Keratinocyte (primary cell): Measurements from ENCODE around the gene RAPGEF4. TPM values are rescaled to one million over a fixed set of nuclear protein-coding genes. Genes with fewer than 3 reads are reported as not detected.

Source experiments
- DNase-seq: peaks from one replicate; pipeline ENCODE4 v3.0.0-alpha.2; 2011; ENCODE audit warnings: low read depth, missing footprints, low spot score
- FAIRE-seq: peaks from 2 replicates; lab custom pipeline; 2011; peaks lifted over from hg19 to GRCh38; lab: Jason Lieb, UNC
- H2AFZ ChIP-seq: 2 replicates; pipeline ENCODE4 v1.6.0; 2012; ENCODE audit warnings: low read length, control low read depth, inconsistent platforms; ENCODE audit not compliant: control insufficient read depth
- H3K27ac ChIP-seq: 2 replicates; pipeline ENCODE4 v1.5.1; 2011; ENCODE audit warnings: low read length; ENCODE audit not compliant: control insufficient read depth, insufficient read depth
- H3K27me3 ChIP-seq: 3 replicates; pipeline ENCODE4 v1.6.0; 2011; ENCODE audit warnings: low read length; ENCODE audit not compliant: control insufficient read depth, insufficient read depth; ENCODE audit errors: extremely low read depth
- H3K36me3 ChIP-seq, 2 experiments: 2 replicates in 1 of 2; 3 replicates in 1 of 2; pipeline ENCODE4 v1.5.1; 2011; ENCODE audit warnings: low read length in 2 of 2, mild to moderate bottlenecking in 1 of 2; ENCODE audit not compliant: control insufficient read depth in 2 of 2, insufficient read depth in 2 of 2; ENCODE audit errors: extremely low read depth in 1 of 2
- H3K4me1 ChIP-seq: 3 replicates; pipeline ENCODE4 v1.5.1; 2011; ENCODE audit warnings: low read length; ENCODE audit not compliant: control insufficient read depth, insufficient read depth; ENCODE audit errors: extremely low read depth
- H3K4me2 ChIP-seq: 3 replicates; pipeline ENCODE4 v1.6.0; 2011; ENCODE audit warnings: low read depth, low read length; ENCODE audit not compliant: control insufficient read depth, insufficient read depth; ENCODE audit errors: extremely low read depth
- H3K4me3 ChIP-seq, 3 experiments: fragments of 200-600 bp in 1 of 3; sonication (generic) in 1 of 3; 2 replicates in 2 of 3; 3 replicates in 1 of 3; pipeline ENCODE4 v1.5.1; 2011 to 2016; ENCODE audit warnings: low read length in 3 of 3, mild to moderate bottlenecking in 3 of 3, control low read depth in 2 of 3, inconsistent platforms in 1 of 3, low read depth in 1 of 3, mixed read lengths in 1 of 3, mixed run types in 1 of 3, moderate library complexity in 1 of 3; ENCODE audit not compliant: control insufficient read depth in 2 of 3, insufficient read depth in 2 of 3; ENCODE audit errors: extremely low read depth in 1 of 3
- H3K79me2 ChIP-seq: 2 replicates; pipeline ENCODE4 v1.6.0; 2012; ENCODE audit warnings: low read length; ENCODE audit not compliant: control insufficient read depth, insufficient read depth
- H3K9ac ChIP-seq: 3 replicates; pipeline ENCODE4 v1.6.0; 2011; ENCODE audit warnings: low read length; ENCODE audit not compliant: control insufficient read depth, insufficient read depth; ENCODE audit errors: extremely low read depth
- H3K9me1 ChIP-seq: 3 replicates; pipeline ENCODE4 v1.6.0; 2011; ENCODE audit warnings: low read length; ENCODE audit not compliant: control insufficient read depth, insufficient read depth; ENCODE audit errors: extremely low read depth
- H3K9me3 ChIP-seq: 2 replicates; pipeline ENCODE4 v1.5.1; 2012; ENCODE audit warnings: low read depth, low read length; ENCODE audit not compliant: control insufficient read depth
- H4K20me1 ChIP-seq: 3 replicates; pipeline ENCODE4 v1.6.0; 2011; ENCODE audit warnings: low read length; ENCODE audit not compliant: control insufficient read depth, insufficient read depth; ENCODE audit errors: extremely low read depth
- EZH2 ChIP-seq: IDR thresholded peaks from one replicate; pipeline ENCODE4 v1.6.1; 2012; ENCODE audit warnings: inconsistent platforms, mild to moderate bottlenecking, low read length, moderate library complexity
- dilution Hi-C: fragments of 300-500 bp; cut with MboI; formaldehyde crosslinking; loops from one replicate; pipeline ENCODE4 v1.7.0; 2020; ENCODE audit warnings: low sequenced_read_pairs; ENCODE audit not compliant: extremely low pct_ligation_motif_present
- polyA plus RNA-seq, 5 experiments: library from polyadenylated mRNA; depleted of rRNA in 3 of 5; stranded (reverse) in 3 of 5; stranded (forward) in 1 of 5; unstranded in 1 of 5; fragments of >200 nt; gene quantifications; 1 replicate in 1 of 5; 2 replicates in 3 of 5; 3 replicates in 1 of 5; pipeline versions ENCODE4 v1.2.1 to v1.2.3, GENCODE V29; 2011 to 2012; ENCODE audit warnings: missing spikeins in 2 of 5, low read depth in 1 of 5, low replicate concordance in 1 of 5
- TF ChIP-seq, protein P1 (sequence below), 3 experiments: IDR thresholded peaks in 1 of 3; conservative IDR thresholded peaks in 1 of 3; optimal IDR thresholded peaks in 1 of 3; 2 replicates in 2 of 3; 3 replicates in 1 of 3; pipeline versions ENCODE3 to v1.5.1; 2011; ENCODE audit warnings: low read length in 3 of 3, mild to moderate bottlenecking in 3 of 3, moderate library complexity in 2 of 3, control low read depth in 1 of 3, inconsistent platforms in 1 of 3; ENCODE audit not compliant: insufficient read depth in 2 of 3; ENCODE audit errors: extremely low read depth in 1 of 3

The RAPGEF4 gene
- polyA plus RNA-seq, 1 donor (not counting 4 experiments of a cell fraction or from before 2014, with no cell fraction given): 1.6 TPM

DNA sequence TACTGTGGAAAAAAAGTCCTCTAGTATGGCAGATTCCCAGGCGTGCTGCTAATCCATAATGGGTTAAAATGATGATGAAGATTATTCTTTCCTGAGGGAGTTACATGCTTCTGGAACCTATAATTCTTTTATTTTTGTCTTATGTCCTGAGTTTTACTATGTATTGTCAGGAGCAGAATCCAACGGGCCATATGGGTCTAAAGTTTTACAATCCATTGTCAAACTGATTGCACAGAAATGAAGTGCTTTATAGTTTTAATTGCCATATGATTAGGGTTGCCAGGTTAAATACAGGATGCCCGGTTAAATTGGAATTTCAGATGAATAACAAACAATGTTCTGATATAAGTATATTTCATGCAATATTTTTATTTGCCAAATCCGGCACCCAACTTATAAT is 239.1 kb downstream of the RAPGEF4 start:
- dilution Hi-C loops: no loop called here
- Histone ChIP-seq H3K27me3 (no peaks in the 10 kb centered on the region), H3K9me1 (no peaks in the 10 kb centered on the region), H4K20me1 (no peaks in the 10 kb centered on the region), H3K9me3 (no peaks in the 10 kb centered on the region), H3K4me3 (no peak overlapping the region), H3K27ac (no peak overlapping the region), H3K79me2 (no peaks in the 10 kb centered on the region), H3K36me3 (no peaks in the 10 kb centered on the region), H3K4me2 (no peak overlapping the region), H2AFZ (no peak overlapping the region), H3K4me1 (no peaks in the 10 kb centered on the region), H3K9ac (no peak overlapping the region)
- DNase-seq: no peak
- no peak for FAIRE-seq
- no peak for TF ChIP-seq EZH2
- TF ChIP-seq, protein P1, sequence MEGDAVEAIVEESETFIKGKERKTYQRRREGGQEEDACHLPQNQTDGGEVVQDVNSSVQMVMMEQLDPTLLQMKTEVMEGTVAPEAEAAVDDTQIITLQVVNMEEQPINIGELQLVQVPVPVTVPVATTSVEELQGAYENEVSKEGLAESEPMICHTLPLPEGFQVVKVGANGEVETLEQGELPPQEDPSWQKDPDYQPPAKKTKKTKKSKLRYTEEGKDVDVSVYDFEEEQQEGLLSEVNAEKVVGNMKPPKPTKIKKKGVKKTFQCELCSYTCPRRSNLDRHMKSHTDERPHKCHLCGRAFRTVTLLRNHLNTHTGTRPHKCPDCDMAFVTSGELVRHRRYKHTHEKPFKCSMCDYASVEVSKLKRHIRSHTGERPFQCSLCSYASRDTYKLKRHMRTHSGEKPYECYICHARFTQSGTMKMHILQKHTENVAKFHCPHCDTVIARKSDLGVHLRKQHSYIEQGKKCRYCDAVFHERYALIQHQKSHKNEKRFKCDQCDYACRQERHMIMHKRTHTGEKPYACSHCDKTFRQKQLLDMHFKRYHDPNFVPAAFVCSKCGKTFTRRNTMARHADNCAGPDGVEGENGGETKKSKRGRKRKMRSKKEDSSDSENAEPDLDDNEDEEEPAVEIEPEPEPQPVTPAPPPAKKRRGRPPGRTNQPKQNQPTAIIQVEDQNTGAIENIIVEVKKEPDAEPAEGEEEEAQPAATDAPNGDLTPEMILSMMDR (optimal IDR thresholded peaks at IDR 0.05 in 1 of 3, IDR thresholded peaks at IDR 0.05 in 1 of 3, conservative IDR thresholded peaks at IDR 0.05 in 1 of 3; ENCODE audit: extremely low read depth in 1 of 3, insufficient read depth in 2 of 3, low read length in 3 of 3): no peak

DNA sequence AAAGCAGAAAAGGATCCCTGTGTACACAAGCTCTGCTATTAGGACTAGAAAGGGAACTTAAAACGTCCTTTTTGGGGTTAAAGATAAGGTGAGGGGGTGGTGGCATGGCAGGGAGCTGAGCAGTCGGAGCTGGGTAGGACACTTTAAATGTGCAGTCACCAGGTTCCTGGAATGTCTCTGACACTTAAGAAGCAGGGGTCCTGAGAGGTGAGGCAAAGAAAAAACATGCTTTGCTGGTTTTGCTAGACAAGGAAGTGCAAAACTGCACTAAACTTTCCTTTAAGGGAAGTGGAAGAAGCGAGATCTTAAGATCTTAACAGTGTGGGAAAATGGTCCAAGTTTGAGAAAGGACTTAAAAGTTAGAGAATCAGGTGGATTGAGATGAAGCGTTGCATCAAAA is 240.5 kb downstream of the RAPGEF4 start:
- Histone ChIP-seq H3K4me3 (no peak overlapping the region), H3K9ac (no peak overlapping the region), H3K9me1 (no peaks in the 10 kb centered on the region), H3K27me3 (no peaks in the 10 kb centered on the region), H3K9me3 (no peaks in the 10 kb centered on the region), H3K4me2 (no peak overlapping the region), H3K36me3 (no peaks in the 10 kb centered on the region), H3K4me1 (no peaks in the 10 kb centered on the region), H4K20me1 (no peaks in the 10 kb centered on the region), H2AFZ (no peak overlapping the region), H3K79me2 (no peaks in the 10 kb centered on the region), H3K27ac (no peak overlapping the region)
- DNase-seq (no peak), FAIRE-seq (no peak)
- dilution Hi-C loops: no loop called here
- no peak for TF ChIP-seq EZH2
- TF ChIP-seq, protein P1 (optimal IDR thresholded peaks at IDR 0.05 in 1 of 3, IDR thresholded peaks at IDR 0.05 in 1 of 3, conservative IDR thresholded peaks at IDR 0.05 in 1 of 3; ENCODE audit: extremely low read depth in 1 of 3, insufficient read depth in 2 of 3, low read length in 3 of 3): no peak
